Endodermal cell (in vitro differentiated cells): ENCODE results near the gene MAPK10. TPM values are rescaled to one million over a fixed set of nuclear protein-coding genes. Genes with fewer than 3 reads are reported as not detected.

ENCODE experiments used
- DNase-seq: peaks from one replicate; pipeline ENCODE4 v3.0.0-alpha.2; 2017
- H3K27ac ChIP-seq: 2 replicates; pipeline ENCODE4 v1.5.1; 2013; ENCODE audit warnings: mild to moderate bottlenecking, low read depth, low read length, moderate library complexity
- H3K27me3 ChIP-seq: 2 replicates; pipeline ENCODE4 v1.6.1; 2013; ENCODE audit warnings: mild to moderate bottlenecking, low read length, moderate library complexity; ENCODE audit not compliant: insufficient read depth, control insufficient read depth, poor library complexity, severe bottlenecking
- H3K36me3 ChIP-seq: 2 replicates; pipeline ENCODE4 v1.7.0; 2013; ENCODE audit warnings: mild to moderate bottlenecking, low read length, moderate library complexity; ENCODE audit not compliant: control insufficient read depth, insufficient read depth
- H3K4me1 ChIP-seq: one replicate; pipeline ENCODE4 v1.7.0; 2013; ENCODE audit warnings: low read length; ENCODE audit not compliant: control insufficient read depth, insufficient read depth
- H3K4me3 ChIP-seq: 2 replicates; pipeline ENCODE4 v1.5.1; 2013; ENCODE audit warnings: mild to moderate bottlenecking, low read length, moderate library complexity
- H3K9ac ChIP-seq: 2 replicates; pipeline ENCODE4 v1.6.1; 2013; ENCODE audit warnings: mild to moderate bottlenecking, low read length, moderate library complexity; ENCODE audit not compliant: poor library complexity, severe bottlenecking; ENCODE audit errors: extremely low read depth
- H3K9me3 ChIP-seq: 2 replicates; pipeline ENCODE4 v1.6.1; 2013; ENCODE audit warnings: mild to moderate bottlenecking, low read length, moderate library complexity; ENCODE audit not compliant: control insufficient read depth
- H3K27ac Mint-ChIP-seq: 2 replicates; pipeline ENCODE4 v1.8.0; 2020; ENCODE audit warnings: mixed read lengths
- H3K27me3 Mint-ChIP-seq: 2 replicates; pipeline ENCODE4 v1.8.0; 2021; ENCODE audit warnings: mild to moderate bottlenecking, mixed read lengths; ENCODE audit not compliant: insufficient read depth
- H3K36me3 Mint-ChIP-seq: 2 replicates; pipeline ENCODE4 v1.8.0; 2020; ENCODE audit warnings: low read depth, mixed read lengths
- H3K4me1 Mint-ChIP-seq: 2 replicates; pipeline ENCODE4 v1.8.0; 2020; ENCODE audit warnings: mixed read lengths
- H3K4me3 Mint-ChIP-seq: 2 replicates; pipeline ENCODE4 v1.8.0; 2020; ENCODE audit warnings: mild to moderate bottlenecking, moderate library complexity, mixed read lengths
- H3K9me3 Mint-ChIP-seq: 2 replicates; pipeline ENCODE4 v1.8.0; 2020; ENCODE audit warnings: mild to moderate bottlenecking, mixed read lengths
- WGBS, 2 experiments: methylation state at CpG; one replicate each; pipeline versions ENCODE4 v1.1.5 to v1.1.7; 2013; ENCODE audit warnings: missing lambda C conversion rate in 2 of 2, mixed read lengths in 1 of 2; ENCODE audit not compliant: insufficient coverage in 1 of 2, insufficient read length in 1 of 2; 5-methylcytosine and 5-hydroxymethylcytosine counted together
- total RNA-seq, 2 donors: library from RNA; stranded (reverse); fragmentation: NEBNext Ultra II Directional in 1 of 2; extraction: Animal tissue kit (Norgen Biotek cat#: 25700) in 1 of 2; gene quantifications; 2 replicates in 1 of 2; 3 replicates in 1 of 2; pipeline ENCODE4 v1.2.1, GENCODE V29; 2021
- TF ChIP-seq, protein P1 (sequence below): fragments of 200-600 bp; sonication (generic); conservative IDR thresholded peaks from 2 replicates; pipeline ENCODE4 v1.5.0; 2021; ENCODE audit warnings: antibody characterized with exemption, mild to moderate bottlenecking

Gene MAPK10
- total RNA-seq, 2 donors from 2014 or later: 45.1 to 70.2 TPM

DNA sequence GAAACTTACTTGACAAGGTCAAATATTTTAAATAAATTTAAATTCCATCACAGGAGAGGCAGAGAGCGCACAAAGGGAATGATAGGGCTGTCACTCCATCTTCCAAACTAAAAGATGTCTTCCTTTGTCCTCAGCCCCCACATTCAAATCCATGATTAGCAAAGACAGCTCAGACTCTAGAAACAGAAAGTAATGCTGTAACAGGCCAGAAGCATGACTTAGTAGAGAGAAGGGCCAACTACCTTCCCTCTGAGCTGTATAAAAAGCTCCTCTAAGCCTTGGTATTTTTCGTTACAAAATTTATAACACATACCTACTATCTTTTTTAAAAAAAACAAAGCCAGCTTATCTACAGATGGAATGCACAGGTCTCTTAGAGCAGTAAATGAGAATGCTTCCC is 207.4 kb downstream of the MAPK10 start:
- no peak for DNase-seq
- H3K36me3 Mint-ChIP-seq: peaks cover 5% of the 10 kb centered on the region
- Histone ChIP-seq H3K9me3 (no peaks in the 10 kb centered on the region), H3K27ac (peak overlapping the region; percentile 71), H3K9ac (no peak overlapping the region), H3K4me3 (no peak overlapping the region), H3K36me3 (no peaks in the 10 kb centered on the region), H3K27me3 (no peaks in the 10 kb centered on the region), H3K4me1 (no peaks in the 10 kb centered on the region)
- TF ChIP-seq, protein P1, sequence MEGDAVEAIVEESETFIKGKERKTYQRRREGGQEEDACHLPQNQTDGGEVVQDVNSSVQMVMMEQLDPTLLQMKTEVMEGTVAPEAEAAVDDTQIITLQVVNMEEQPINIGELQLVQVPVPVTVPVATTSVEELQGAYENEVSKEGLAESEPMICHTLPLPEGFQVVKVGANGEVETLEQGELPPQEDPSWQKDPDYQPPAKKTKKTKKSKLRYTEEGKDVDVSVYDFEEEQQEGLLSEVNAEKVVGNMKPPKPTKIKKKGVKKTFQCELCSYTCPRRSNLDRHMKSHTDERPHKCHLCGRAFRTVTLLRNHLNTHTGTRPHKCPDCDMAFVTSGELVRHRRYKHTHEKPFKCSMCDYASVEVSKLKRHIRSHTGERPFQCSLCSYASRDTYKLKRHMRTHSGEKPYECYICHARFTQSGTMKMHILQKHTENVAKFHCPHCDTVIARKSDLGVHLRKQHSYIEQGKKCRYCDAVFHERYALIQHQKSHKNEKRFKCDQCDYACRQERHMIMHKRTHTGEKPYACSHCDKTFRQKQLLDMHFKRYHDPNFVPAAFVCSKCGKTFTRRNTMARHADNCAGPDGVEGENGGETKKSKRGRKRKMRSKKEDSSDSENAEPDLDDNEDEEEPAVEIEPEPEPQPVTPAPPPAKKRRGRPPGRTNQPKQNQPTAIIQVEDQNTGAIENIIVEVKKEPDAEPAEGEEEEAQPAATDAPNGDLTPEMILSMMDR: no peak
- 92 to 100% methylated on average over 1 to 2 of the region's 2 CpGs for WGBS, 2 experiments
- H3K27ac Mint-ChIP-seq: no peak overlapping the region
- H3K4me3 Mint-ChIP-seq: no peak overlapping the region
- H3K27me3 Mint-ChIP-seq: no peaks in the 10 kb centered on the region
- no peaks in the 10 kb centered on the region for H3K9me3 Mint-ChIP-seq
- H3K4me1 Mint-ChIP-seq: peaks cover 2% of the 10 kb centered on the region

DNA sequence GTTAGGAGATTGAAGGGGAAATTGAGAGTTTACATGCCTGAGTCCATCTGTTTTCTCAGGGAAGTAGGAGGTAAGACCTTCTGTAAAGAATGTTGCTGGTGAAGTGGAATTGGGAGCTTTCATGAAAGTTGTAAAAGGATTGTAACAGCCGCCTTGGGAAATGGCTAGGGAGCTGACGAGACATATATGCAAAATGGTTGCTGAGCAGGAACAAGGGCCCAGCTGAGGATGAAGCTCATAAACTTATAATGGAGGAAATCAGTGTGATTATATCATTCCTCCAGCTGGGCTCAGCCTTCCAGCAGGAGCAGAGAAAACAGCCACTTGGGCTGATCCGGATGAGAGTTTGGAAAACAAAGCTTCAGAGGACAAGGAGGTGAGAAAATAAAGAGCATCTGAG is 208.7 kb downstream of the MAPK10 start:
- no peaks in the 10 kb centered on the region for H3K9me3 ChIP-seq
- Mint-ChIP-seq H3K27me3 (no peaks in the 10 kb centered on the region), H3K36me3 (peaks cover 4% of the 10 kb centered on the region), H3K4me1 (no peaks in the 10 kb centered on the region), H3K9me3 (no peaks in the 10 kb centered on the region), H3K27ac (no peak overlapping the region), H3K4me3 (no peak overlapping the region)
- no peaks in the 10 kb centered on the region for H3K27me3 ChIP-seq
- 93 to 96% methylated on average over 3 of the region's 3 CpGs for WGBS, 2 experiments
- H3K27ac ChIP-seq: peak overlapping the region; percentile 18
- no peaks in the 10 kb centered on the region for H3K36me3 ChIP-seq
- no peak overlapping the region for H3K9ac ChIP-seq
- no peaks in the 10 kb centered on the region for H3K4me1 ChIP-seq
- TF ChIP-seq, protein P1: no peak
- no peak overlapping the region for H3K4me3 ChIP-seq
- DNase-seq: no peak

GRCh38 chr4:86141161-86141560 is 218.7 kb downstream of the MAPK10 start:
- Histone ChIP-seq H3K27ac (no peak overlapping the region), H3K4me1 (no peaks in the 10 kb centered on the region), H3K36me3 (no peaks in the 10 kb centered on the region), H3K4me3 (no peak overlapping the region), H3K9ac (no peak overlapping the region), H3K27me3 (no peaks in the 10 kb centered on the region), H3K9me3 (no peaks in the 10 kb centered on the region)
- Mint-ChIP-seq H3K27ac (no peak overlapping the region), H3K9me3 (peaks cover 7% of the 10 kb centered on the region), H3K4me3 (no peak overlapping the region), H3K4me1 (no peaks in the 10 kb centered on the region), H3K27me3 (no peaks in the 10 kb centered on the region), H3K36me3 (peaks cover 22% of the 10 kb centered on the region)
- WGBS, 2 experiments: 86% methylated on average over 1 of the region's 1 CpG; no CpG with 5 or more reads in 1 of the 2 experiments
- TF ChIP-seq, protein P1: no peak
- DNase-seq: no peak
